Breast epithelium (tissue), 4 donors: Measurements from ENCODE around the gene LRCH4. TPM values are rescaled to one million over a fixed set of nuclear protein-coding genes. Genes with fewer than 3 reads are reported as not detected.

Source experiments
- DNase-seq, 2 donors: peaks; one replicate each; pipeline ENCODE4 v3.0.0-alpha.2; 2019; ENCODE audit warnings: low spot score in 2 of 2
- H3K27ac ChIP-seq, 2 donors: fragments of 200-600 bp; sonication (generic) in 1 of 2; one replicate each; pipeline ENCODE4 v1.5.1; 2016 to 2019; ENCODE audit warnings: mild to moderate bottlenecking in 1 of 2
- H3K27me3 ChIP-seq, 2 donors: fragments of 200-600 bp; sonication (generic) in 1 of 2; one replicate each; pipeline versions ENCODE4 v1.5.1 to v1.6.0; 2017 to 2019; ENCODE audit warnings: control low read depth in 1 of 2, mild to moderate bottlenecking in 1 of 2
- H3K36me3 ChIP-seq: fragments of 200-600 bp; one replicate; pipeline ENCODE4 v1.5.1; 2019
- H3K4me1 ChIP-seq, 2 donors: fragments of 200-600 bp; sonication (generic); one replicate each; pipeline ENCODE4 v1.5.1; 2016 to 2019; ENCODE audit warnings: control low read depth in 1 of 2
- H3K4me3 ChIP-seq, 3 donors: fragments of 200-600 bp; sonication (generic); 1 replicate in 2 of 3; 2 replicates in 1 of 3; pipeline ENCODE4 v1.5.1; 2016 to 2019; ENCODE audit warnings: mild to moderate bottlenecking in 3 of 3, moderate library complexity in 2 of 3
- H3K9me3 ChIP-seq, 2 donors: fragments of 200-600 bp; sonication (generic) in 1 of 2; one replicate each; pipeline ENCODE4 v1.5.1; 2016 to 2019; ENCODE audit warnings: control low read depth in 1 of 2
- CTCF ChIP-seq, 3 donors: fragments of 450-650 bp; IDR thresholded peaks; one replicate each; pipeline ENCODE4 v1.5.1; 2016 to 2017; ENCODE audit warnings: antibody characterized with exemption in 3 of 3, mild to moderate bottlenecking in 3 of 3, moderate library complexity in 3 of 3
- POLR2A ChIP-seq: fragments of 450-650 bp; IDR thresholded peaks from one replicate; pipeline ENCODE4 v1.6.1; 2016; ENCODE audit warnings: antibody characterized with exemption, mild to moderate bottlenecking, moderate library complexity
- POLR2AphosphoS5 ChIP-seq, 3 donors: sonication (generic); formaldehyde crosslinking; IDR thresholded peaks; one replicate each; pipeline ENCODE4 v1.6.1; 2017; ENCODE audit warnings: antibody characterized with exemption in 3 of 3
- intact Hi-C: fragments of 100-400 bp; cut with DNase I; formaldehyde crosslinking; loops from one replicate; pipeline ENCODE4 v1.15.1; 2023; ENCODE audit warnings: low total_unique reads
- total RNA-seq, 3 donors: library from RNA; depleted of rRNA; stranded (reverse); fragments of >200 nt; gene quantifications; one replicate each; pipeline ENCODE4 v1.1.0, GENCODE V29; 2016

LRCH4 gene
- total RNA-seq, 3 donors from 2014 or later, result 49.6 to 89.1 (median 88.1) TPM

- Histone ChIP-seq H3K4me1 (peaks cover 0 to 6% of the 10 kb centered on the region in 2 donors), H3K36me3 (no peaks in the 10 kb centered on the region), H3K27me3 (no peaks in the 10 kb centered on the region), H3K4me3 (peak within 1 kb of the TSS; percentile 62 to 85 (median 85)), H3K9me3 (no peaks in the 10 kb centered on the region), H3K27ac (peak within 1 kb of the TSS; percentile 89 to 93)
- intact Hi-C loops, result no loop called here
- peak; percentile 98 to 99 for DNase-seq
- peak; percentile 94 to 95 (median 95) for TF ChIP-seq POLR2AphosphoS5 (IDR thresholded peaks at IDR 0.05)
- peak; percentile 50 for TF ChIP-seq POLR2A
- TF ChIP-seq CTCF (IDR thresholded peaks at IDR 0.05), result peak in 2 of 3 donors; percentile 34 to 35
These were observed 26.2 kb upstream of the LRCH4 start, which contains the start of gene MOSPD3 for GRCh38 chr7:100611983-100612729. Gene MOSPD3 (plus strand): TSS chr7:100612540. CDS start chr7:100612792, 252 bp downstream.

DNA sequence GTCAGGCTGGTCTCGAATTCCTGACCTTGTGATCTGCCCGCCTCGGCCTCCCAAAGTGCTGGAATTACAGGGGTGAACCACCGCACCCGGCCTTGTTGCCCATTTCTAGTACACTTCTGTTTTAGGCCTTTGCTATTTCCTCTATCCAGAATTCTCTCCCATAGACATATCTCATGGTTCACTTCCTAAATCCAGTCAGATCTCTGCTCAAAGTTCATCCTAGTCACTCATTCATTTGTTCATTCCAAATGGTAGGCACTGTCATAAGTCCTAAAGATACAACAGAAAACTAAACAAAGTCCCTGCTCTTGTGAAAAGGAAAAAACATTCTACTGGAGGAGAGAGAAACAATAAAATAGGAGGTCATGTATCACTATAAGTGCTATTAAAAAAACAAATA, 24.0 kb upstream of the LRCH4 start:
- Histone ChIP-seq H3K4me3 (no peak overlapping the region), H3K27me3 (no peaks in the 10 kb centered on the region), H3K9me3 (no peaks in the 10 kb centered on the region), H3K4me1 (peaks cover 0 to 6% of the 10 kb centered on the region in 2 donors), H3K27ac (no peak overlapping the region), H3K36me3 (no peaks in the 10 kb centered on the region)
- no peak for DNase-seq
- intact Hi-C loops, result loop anchor here (10.0 kb wide), 1 partner anchor 65 kb away; the partner anchor contains the start of gene GNB2
- TF ChIP-seq POLR2AphosphoS5 (IDR thresholded peaks at IDR 0.05) (no peak), CTCF (IDR thresholded peaks at IDR 0.05) (no peak), POLR2A (no peak)

DNA sequence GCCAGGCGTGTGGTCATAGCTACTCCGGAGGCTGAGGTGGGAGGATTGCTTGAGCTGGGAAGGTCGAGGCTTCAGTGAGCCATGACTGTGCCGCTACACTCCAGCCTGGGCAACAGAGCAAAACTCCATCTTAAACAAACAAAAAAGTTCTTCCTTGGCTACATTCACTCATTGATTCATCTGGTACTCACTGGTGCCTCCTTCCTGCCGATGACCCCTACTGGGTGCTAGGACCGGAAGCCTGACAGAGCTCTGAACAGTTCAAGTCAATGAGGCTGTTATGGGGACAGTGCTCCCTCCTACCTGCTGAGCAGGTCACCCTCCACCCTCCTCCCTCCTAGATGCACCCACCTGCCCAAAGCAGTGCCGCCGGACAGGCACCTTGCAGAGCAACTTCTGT, 21.2 kb upstream of the LRCH4 start:
- no peaks in the 10 kb centered on the region for H3K9me3 ChIP-seq
- TF ChIP-seq POLR2A (no peak), POLR2AphosphoS5 (IDR thresholded peaks at IDR 0.05) (no peak), CTCF (IDR thresholded peaks at IDR 0.05) (no peak)
- intact Hi-C loops, result loop anchor here (10.0 kb wide), 1 partner anchor 68 kb away; the partner anchor contains the start of gene GNB2
- H3K27ac ChIP-seq, result no peak overlapping the region
- no peak overlapping the region for H3K4me3 ChIP-seq
- H3K27me3 ChIP-seq, result no peaks in the 10 kb centered on the region
- H3K4me1 ChIP-seq, result no peaks in the 10 kb centered on the region
- H3K36me3 ChIP-seq, result no peaks in the 10 kb centered on the region
- DNase-seq, result no peak

GRCh38 chr7:100606313-100606712, 20.4 kb upstream of the LRCH4 start:
- Histone ChIP-seq H3K36me3 (no peaks in the 10 kb centered on the region), H3K9me3 (no peaks in the 10 kb centered on the region), H3K4me1 (no peaks in the 10 kb centered on the region), H3K27me3 (no peaks in the 10 kb centered on the region), H3K27ac (peak overlapping the region in 1 of 2 donors; percentile 82), H3K4me3 (no peak overlapping the region)
- intact Hi-C loops, result loop anchor here (10.0 kb wide), 1 partner anchor 68 kb away; the partner anchor contains the start of gene GNB2
- TF ChIP-seq POLR2AphosphoS5 (IDR thresholded peaks at IDR 0.05), result no peak
- no peak for TF ChIP-seq CTCF (IDR thresholded peaks at IDR 0.05)
- no peak for TF ChIP-seq POLR2A
- no peak for DNase-seq
